Muscle layer of duodenum (tissue), 2 donors: ENCODE data around the gene RAB4A.

ENCODE experiments used
- H3K27ac ChIP-seq: one replicate; pipeline ENCODE4 v1.7.0; 2013; ENCODE audit warnings: mild to moderate bottlenecking, low read length
- H3K27me3 ChIP-seq: one replicate; pipeline ENCODE4 v1.7.0; 2013; ENCODE audit warnings: low read depth, mild to moderate bottlenecking, control low read depth, low read length
- H3K36me3 ChIP-seq, 2 donors: one replicate each; pipeline ENCODE4 v1.7.0; 2013; ENCODE audit warnings: low read length in 2 of 2, control low read depth in 1 of 2, mild to moderate bottlenecking in 1 of 2; ENCODE audit not compliant: insufficient read depth in 2 of 2, control insufficient read depth in 1 of 2
- H3K4me1 ChIP-seq, 2 donors: one replicate each; pipeline ENCODE4 v1.7.0; 2013; ENCODE audit warnings: low read length in 2 of 2, mild to moderate bottlenecking in 2 of 2, control low read depth in 1 of 2, moderate library complexity in 1 of 2; ENCODE audit not compliant: insufficient read depth in 2 of 2, control insufficient read depth in 1 of 2
- H3K4me3 ChIP-seq, 2 donors: one replicate each; pipeline ENCODE4 v1.7.0; 2013; ENCODE audit warnings: low read length in 2 of 2, low read depth in 1 of 2, mild to moderate bottlenecking in 1 of 2
- H3K9me3 ChIP-seq, 2 donors: one replicate each; pipeline ENCODE4 v1.7.0; 2013; ENCODE audit warnings: low read length in 2 of 2, control low read depth in 1 of 2, mild to moderate bottlenecking in 1 of 2; ENCODE audit not compliant: control insufficient read depth in 1 of 2
- donor health status: healthy.

Gene RAB4A

GRCh38 chr1:229262239-229262638 is 8.7 kb upstream of the RAB4A start:
- Histone ChIP-seq H3K27me3 (no peaks in the 10 kb centered on the region), H3K27ac (no peak overlapping the region), H3K4me3 (no peak overlapping the region), H3K4me1 (peaks cover 0 to 6% of the 10 kb centered on the region in 2 donors), H3K36me3 (no peaks in the 10 kb centered on the region), H3K9me3 (peaks cover 0 to 6% of the 10 kb centered on the region in 2 donors)

GRCh38 chr1:229263254-229263653 is 7.7 kb upstream of the RAB4A start:
- Histone ChIP-seq H3K27me3 (no peaks in the 10 kb centered on the region), H3K4me1 (peaks cover 0 to 5% of the 10 kb centered on the region in 2 donors), H3K27ac (no peak overlapping the region), H3K4me3 (no peak overlapping the region), H3K36me3 (no peaks in the 10 kb centered on the region), H3K9me3 (peaks cover 0 to 6% of the 10 kb centered on the region in 2 donors)

DNA sequence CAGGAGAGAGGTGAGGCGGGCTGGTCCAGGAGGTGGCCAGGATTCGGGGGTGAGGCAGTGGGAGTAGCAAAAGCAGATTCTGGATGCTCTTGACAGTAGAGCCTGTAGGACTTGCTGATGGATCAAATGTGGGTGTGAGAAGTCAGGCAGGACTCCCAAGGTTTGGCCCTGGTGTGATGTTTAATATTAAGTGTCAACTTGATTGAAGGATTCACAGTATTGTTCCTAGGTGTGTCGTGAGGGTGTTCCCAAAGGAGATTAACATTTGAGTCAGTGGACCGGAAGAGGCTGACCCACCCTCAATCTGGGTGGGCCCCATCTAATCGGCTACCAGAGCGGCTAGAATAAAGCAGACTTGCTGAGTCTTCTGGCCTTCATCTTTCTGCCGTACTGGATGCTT is 6.8 kb upstream of the RAB4A start:
- Histone ChIP-seq H3K4me3 (no peak overlapping the region), H3K36me3 (no peaks in the 10 kb centered on the region), H3K9me3 (peaks cover 0 to 6% of the 10 kb centered on the region in 2 donors), H3K27ac (no peak overlapping the region), H3K4me1 (no peaks in the 10 kb centered on the region), H3K27me3 (no peaks in the 10 kb centered on the region)

GRCh38 chr1:229264487-229264886 is 6.4 kb upstream of the RAB4A start:
- Histone ChIP-seq H3K27me3 (no peaks in the 10 kb centered on the region), H3K4me3 (no peak overlapping the region), H3K4me1 (no peaks in the 10 kb centered on the region), H3K9me3 (peaks cover 0 to 6% of the 10 kb centered on the region in 2 donors), H3K27ac (no peak overlapping the region), H3K36me3 (no peaks in the 10 kb centered on the region)

- Histone ChIP-seq H3K4me3 (no peak overlapping the region), H3K27ac (no peak overlapping the region), H3K9me3 (peaks cover 0 to 6% of the 10 kb centered on the region in 2 donors), H3K4me1 (peaks cover 0 to 9% of the 10 kb centered on the region in 2 donors), H3K36me3 (no peaks in the 10 kb centered on the region), H3K27me3 (no peaks in the 10 kb centered on the region)
These were observed 4.6 kb upstream of the RAB4A start for GRCh38 chr1:229266274-229266673.

DNA sequence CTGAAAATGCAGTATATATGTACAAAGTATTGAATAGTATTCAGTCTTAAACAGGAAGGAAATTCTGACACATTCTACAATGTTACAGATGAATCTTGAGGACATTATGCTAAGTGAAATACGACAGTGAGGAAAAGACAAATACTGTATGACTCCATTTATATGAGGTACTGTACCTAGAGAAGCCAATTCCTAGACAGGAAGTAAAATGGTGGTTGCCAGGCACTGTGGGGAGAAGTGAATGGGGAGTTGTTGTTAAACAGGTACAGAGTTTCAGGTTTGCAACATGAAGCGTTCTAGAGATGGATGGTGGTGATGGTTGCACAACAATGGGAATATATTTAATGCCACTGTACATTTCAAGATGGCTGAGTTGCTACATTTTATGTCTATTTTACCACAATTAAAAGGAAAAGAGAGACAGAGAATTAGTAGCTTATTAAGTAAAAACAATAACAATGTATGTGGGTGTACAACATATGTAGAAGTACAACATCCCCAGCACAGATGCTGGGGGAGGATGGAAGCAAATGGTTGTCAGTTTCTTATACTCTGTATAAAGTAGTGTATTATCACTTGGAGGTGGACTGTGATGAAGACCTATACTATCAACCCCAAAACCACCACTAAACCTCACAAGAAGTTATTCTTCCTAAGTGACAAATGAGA is 3.9 kb upstream of the RAB4A start:
- Histone ChIP-seq H3K4me1 (peaks cover 0 to 10% of the 10 kb centered on the region in 2 donors), H3K27ac (no peak overlapping the region), H3K27me3 (no peaks in the 10 kb centered on the region), H3K9me3 (peaks cover 0 to 6% of the 10 kb centered on the region in 2 donors), H3K4me3 (no peak overlapping the region), H3K36me3 (no peaks in the 10 kb centered on the region)

DNA sequence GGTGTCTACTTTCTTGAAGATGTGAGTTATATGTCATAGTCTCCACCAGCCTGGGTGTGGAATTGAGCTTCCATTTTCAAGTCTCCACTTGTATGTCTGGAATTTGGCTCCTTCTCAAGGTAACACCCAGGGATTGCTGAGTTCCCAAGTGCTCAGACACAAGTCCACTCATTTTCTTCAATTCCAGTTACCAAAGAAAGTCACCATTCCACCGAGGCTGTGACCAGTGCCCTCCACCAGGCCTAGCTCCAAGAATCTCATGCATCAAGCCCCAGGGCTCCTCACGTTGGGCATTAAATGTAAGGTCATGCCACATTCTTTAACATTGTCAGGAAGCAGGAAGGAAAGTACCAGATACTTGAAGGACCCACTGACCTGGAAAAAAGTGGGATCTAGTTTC is 2.4 kb upstream of the RAB4A start:
- Histone ChIP-seq H3K27ac (no peak overlapping the region), H3K36me3 (no peaks in the 10 kb centered on the region), H3K4me1 (peaks cover 9 to 26% of the 10 kb centered on the region in 2 donors), H3K9me3 (peaks cover 0 to 6% of the 10 kb centered on the region in 2 donors), H3K27me3 (no peaks in the 10 kb centered on the region), H3K4me3 (no peak overlapping the region)

DNA sequence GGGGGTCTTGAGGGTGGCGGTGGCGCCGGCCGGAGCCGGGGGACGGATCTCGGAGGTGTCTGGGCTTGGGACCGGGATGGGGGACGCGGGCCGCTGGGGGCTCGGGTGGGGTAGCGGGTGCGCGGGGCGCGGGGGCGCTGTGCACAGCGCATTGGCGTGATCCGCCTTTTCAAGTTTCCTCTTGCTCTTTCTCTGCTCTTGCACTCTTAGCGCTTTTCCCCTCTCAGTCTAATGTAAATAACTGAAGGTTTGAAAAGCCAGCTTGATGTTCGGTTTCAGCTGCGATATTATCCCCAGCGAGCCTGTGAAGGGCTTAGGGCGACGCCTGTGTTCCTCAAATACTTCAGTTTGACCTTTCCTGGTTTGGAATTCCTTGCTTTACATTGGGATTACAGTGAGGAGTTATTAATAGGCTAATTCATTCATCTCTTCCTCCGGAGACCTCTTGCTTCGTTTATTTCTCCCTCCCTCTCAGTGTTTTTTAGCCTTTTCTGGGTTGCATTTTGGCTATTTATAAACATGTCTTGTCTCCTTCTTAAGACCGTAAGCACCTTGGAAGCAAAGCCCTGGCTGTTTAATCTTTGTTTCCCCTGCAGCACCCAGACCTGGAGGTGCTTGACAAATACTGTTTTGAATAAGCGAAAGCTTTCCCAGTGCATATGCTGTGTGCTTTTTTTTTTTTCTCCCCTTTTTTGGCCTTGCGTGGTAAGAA is 693 bp downstream of the RAB4A start:
- Histone ChIP-seq H3K4me1 (peaks cover 9 to 41% of the 10 kb centered on the region in 2 donors), H3K36me3 (no peaks in the 10 kb centered on the region), H3K27me3 (no peaks in the 10 kb centered on the region)

DNA sequence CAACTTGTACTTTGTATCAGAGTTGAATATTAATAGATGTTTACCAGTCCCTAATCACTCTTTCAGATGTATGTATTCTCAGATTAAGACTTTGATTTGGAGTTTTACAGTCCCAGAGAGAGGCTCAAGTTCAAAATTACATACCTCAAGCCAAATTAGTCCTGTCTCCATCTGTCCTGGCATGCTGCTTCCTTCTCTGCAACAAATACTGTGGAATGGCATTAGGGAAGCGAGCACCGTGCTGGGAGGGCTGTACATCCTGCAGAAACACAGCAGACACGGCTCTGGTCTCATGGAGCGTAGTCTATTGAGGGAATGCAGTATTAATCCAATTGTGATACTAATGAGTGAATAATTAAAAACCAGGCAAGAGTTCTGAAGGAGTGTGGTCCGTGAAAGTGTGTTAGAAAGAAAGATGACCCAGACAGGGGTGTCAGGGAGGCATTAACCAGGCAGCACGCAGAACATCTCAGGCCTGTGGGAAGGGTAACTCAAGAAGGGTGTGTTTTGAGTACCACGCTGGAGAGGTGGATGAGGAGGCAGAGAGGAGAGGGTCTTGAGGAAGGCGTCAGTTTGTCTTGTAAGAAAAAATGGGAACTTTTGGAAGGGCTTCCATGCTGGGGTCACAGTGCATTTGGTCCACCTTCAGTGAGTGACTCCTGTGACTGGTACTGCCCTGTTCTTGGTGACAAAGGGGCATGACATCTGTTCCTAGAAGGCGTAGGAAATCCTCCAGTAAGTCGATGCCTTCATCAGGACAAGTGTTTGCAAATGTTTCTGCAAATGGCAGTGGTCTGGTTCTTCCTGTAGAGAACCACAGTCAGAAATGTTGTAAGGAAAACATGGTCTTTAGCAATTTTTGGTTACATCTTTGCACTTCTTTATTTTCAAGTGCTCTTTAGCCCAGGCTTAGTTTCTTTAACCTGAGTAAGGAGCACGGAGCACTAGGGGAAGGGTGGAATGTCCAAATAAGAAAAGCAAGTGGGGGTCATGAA is 1.6 kb downstream of the RAB4A start:
- Histone ChIP-seq H3K4me1 (peaks cover 9 to 41% of the 10 kb centered on the region in 2 donors), H3K36me3 (no peaks in the 10 kb centered on the region), H3K9me3 (no peaks in the 10 kb centered on the region), H3K27ac (peak overlapping the region; percentile 78), H3K4me3 (peak overlapping the region; percentile 81 to 85), H3K27me3 (no peaks in the 10 kb centered on the region)

More for the DNA sequence above, 693 bp downstream of the RAB4A start:
- Histone ChIP-seq H3K9me3 (peaks cover 0 to 6% of the 10 kb centered on the region in 2 donors), H3K4me3 (peak overlapping the region; percentile 81 to 85), H3K27ac (peak overlapping the region; percentile 78)

GRCh38 chr1:229273507-229274232 is 2.8 kb downstream of the RAB4A start:
- Histone ChIP-seq H3K36me3 (no peaks in the 10 kb centered on the region), H3K4me1 (peaks cover 9 to 41% of the 10 kb centered on the region in 2 donors), H3K9me3 (no peaks in the 10 kb centered on the region), H3K27me3 (no peaks in the 10 kb centered on the region), H3K4me3 (no peak overlapping the region), H3K27ac (peak overlapping the region; percentile 58)
